ENCODE measurements around the gene ISM2.

GRCh38 chr14:77473921-77474320, 24.7 kb downstream of the ISM2 start:
- no peak for TF ChIP-seq TAF1 (IDR thresholded peaks at IDR 0.05; ENCODE audit: borderline replicate concordance, low read depth, low read length)
- no peak for TF ChIP-seq JUND (IDR thresholded peaks at IDR 0.05)
